ENCODE measurements around the gene TANC1. TPM values are rescaled to one million over a fixed set of nuclear protein-coding genes. Genes with fewer than 3 reads are reported as not detected.

Gene TANC1
- total and polyA plus RNA-seq, 2 donors (not counting 3 experiments of a cell fraction or from before 2014, with no cell fraction given): 58.9 to 99.4 TPM

DNA sequence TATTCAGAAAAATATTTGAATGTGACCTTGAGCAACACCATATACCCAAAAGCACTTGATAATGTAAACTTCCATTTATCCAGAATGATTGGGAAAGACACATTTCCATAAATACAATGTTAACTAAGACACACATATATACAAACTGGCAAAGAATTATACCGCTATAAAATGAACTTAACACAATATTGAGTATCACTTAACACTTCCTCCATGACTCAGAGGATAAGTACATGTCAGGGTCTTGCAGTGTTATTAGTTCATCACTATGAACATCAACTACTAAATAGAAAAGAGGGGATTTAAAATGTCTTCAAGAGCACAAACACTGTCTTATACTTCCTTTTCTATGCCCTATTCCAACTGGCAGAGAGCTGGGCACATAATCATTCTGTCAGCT is 299.5 kb downstream of the TANC1 start:
- no peaks in the 10 kb centered on the region for H3K27me3 ChIP-seq (ENCODE audit: control insufficient read depth in 2 of 2, insufficient read depth in 2 of 2, low read length in 2 of 2)
- H3K27ac ChIP-seq (ENCODE audit: insufficient read depth, low read depth, low read length): no peak overlapping the region
- CTCF ChIA-PET: interaction anchor here (1.4 kb wide), 1 partner anchor 22 kb away, joined by 4 read pairs; no protein-coding TSS in a partner anchor
- dilution Hi-C loops (cut with MboI; ENCODE audit: extremely low pct_ligation_motif_present, low sequenced_read_pairs): no loop called here
- BruUV-seq (replicated peaks): no TSS peak
- H2AFZ ChIP-seq (ENCODE audit: low read depth, low read length): no peak overlapping the region
- intact Hi-C loops (cut with micrococcal nuclease): no loop called here
- peak overlapping the region; percentile 18 for H3K4me2 ChIP-seq (ENCODE audit: insufficient read depth, low read length)
- no peaks in the 10 kb centered on the region for H3K79me2 ChIP-seq (ENCODE audit: control insufficient read depth, insufficient read depth, low read length)
- H4K20me1 ChIP-seq (replicated peaks; ENCODE audit: control insufficient read depth, extremely low read depth, insufficient read depth, low read length): no peaks in the 10 kb centered on the region
- no peaks in the 10 kb centered on the region for H3K9me3 ChIP-seq (replicated peaks; ENCODE audit: control insufficient read depth, insufficient read depth, low read length)
- no peak overlapping the region for H3K4me3 ChIP-seq (replicated peaks in 1 of 3; ENCODE audit: insufficient read depth in 1 of 3, low read depth in 1 of 3, low read length in 3 of 3)
- H3K36me3 ChIP-seq (ENCODE audit: control insufficient read depth in 2 of 2, extremely low read depth in 1 of 2, insufficient read depth in 2 of 2, low read length in 2 of 2): no peaks in the 10 kb centered on the region
- FAIRE-seq (no peak), DNase-seq (ENCODE audit: low read depth, low spot score) (peak; percentile 41)
- peaks cover 7% of the 10 kb centered on the region for H3K4me1 ChIP-seq (ENCODE audit: control insufficient read depth, extremely low read depth, insufficient read depth, low read length)
- TF ChIP-seq, protein P1, sequence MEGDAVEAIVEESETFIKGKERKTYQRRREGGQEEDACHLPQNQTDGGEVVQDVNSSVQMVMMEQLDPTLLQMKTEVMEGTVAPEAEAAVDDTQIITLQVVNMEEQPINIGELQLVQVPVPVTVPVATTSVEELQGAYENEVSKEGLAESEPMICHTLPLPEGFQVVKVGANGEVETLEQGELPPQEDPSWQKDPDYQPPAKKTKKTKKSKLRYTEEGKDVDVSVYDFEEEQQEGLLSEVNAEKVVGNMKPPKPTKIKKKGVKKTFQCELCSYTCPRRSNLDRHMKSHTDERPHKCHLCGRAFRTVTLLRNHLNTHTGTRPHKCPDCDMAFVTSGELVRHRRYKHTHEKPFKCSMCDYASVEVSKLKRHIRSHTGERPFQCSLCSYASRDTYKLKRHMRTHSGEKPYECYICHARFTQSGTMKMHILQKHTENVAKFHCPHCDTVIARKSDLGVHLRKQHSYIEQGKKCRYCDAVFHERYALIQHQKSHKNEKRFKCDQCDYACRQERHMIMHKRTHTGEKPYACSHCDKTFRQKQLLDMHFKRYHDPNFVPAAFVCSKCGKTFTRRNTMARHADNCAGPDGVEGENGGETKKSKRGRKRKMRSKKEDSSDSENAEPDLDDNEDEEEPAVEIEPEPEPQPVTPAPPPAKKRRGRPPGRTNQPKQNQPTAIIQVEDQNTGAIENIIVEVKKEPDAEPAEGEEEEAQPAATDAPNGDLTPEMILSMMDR (IDR thresholded peaks at IDR 0.05; ENCODE audit: extremely low read depth in 1 of 2, insufficient read depth in 1 of 2, low read depth in 1 of 2, low read length in 2 of 2): no peak
- peak; percentile 41 for TF ChIP-seq FOS (IDR thresholded peaks at IDR 0.05; ENCODE audit: borderline replicate concordance, insufficient read depth, low read length)
- no peaks in the 10 kb centered on the region for H3K9me1 ChIP-seq (replicated peaks; ENCODE audit: control insufficient read depth, extremely low read depth, insufficient read depth, low read length)
- H3K9ac ChIP-seq (replicated peaks; ENCODE audit: extremely low read depth, insufficient read depth, low read length): no peak overlapping the region
- POLR2A ChIA-PET: no interaction called here

DNA sequence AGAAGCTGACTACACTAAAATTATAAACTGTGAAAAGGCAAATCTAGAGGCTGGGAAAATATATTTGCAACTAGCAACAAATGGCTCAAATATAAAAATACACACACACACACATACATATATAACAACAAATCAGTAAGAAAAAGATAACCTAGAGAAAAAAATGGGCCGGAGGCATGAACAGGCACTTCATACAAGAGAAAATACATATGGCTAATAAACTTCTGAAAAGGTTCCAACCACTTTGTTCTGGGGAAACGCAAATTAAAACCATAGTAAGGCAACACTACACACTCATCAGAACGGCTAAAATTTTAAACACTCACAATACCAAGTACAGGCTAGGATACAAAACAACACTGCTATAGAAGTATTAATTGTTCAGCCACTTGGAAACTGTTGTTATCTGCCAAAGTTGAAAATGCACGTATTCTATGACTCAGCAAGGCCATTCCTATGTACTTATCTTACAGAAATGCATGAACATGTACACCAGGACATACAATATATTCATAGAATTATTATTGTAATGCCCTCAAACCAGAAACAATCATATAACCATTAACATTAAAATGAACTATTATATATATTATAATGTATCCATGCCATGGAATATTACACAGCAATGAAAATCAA is 302.4 kb downstream of the TANC1 start:
- DNase-seq (ENCODE audit: low read depth, low spot score) (no peak), FAIRE-seq (no peak)
- H3K36me3 ChIP-seq (ENCODE audit: control insufficient read depth in 2 of 2, extremely low read depth in 1 of 2, insufficient read depth in 2 of 2, low read length in 2 of 2): no peaks in the 10 kb centered on the region
- H3K4me2 ChIP-seq (ENCODE audit: insufficient read depth, low read length): no peak overlapping the region
- no peaks in the 10 kb centered on the region for H3K27me3 ChIP-seq (ENCODE audit: control insufficient read depth in 2 of 2, insufficient read depth in 2 of 2, low read length in 2 of 2)
- no peaks in the 10 kb centered on the region for H3K79me2 ChIP-seq (ENCODE audit: control insufficient read depth, insufficient read depth, low read length)
- H3K9me1 ChIP-seq (replicated peaks; ENCODE audit: control insufficient read depth, extremely low read depth, insufficient read depth, low read length): no peaks in the 10 kb centered on the region
- ChIA-PET POLR2A (no interaction called here), CTCF (interaction anchor here (1.0 to 2.1 kb wide), 3 partner anchors 13 to 21 kb away, joined by 3 to 12 read pairs (median 3); no protein-coding TSS in a partner anchor)
- no peaks in the 10 kb centered on the region for H3K9me3 ChIP-seq (replicated peaks; ENCODE audit: control insufficient read depth, insufficient read depth, low read length)
- TF ChIP-seq EZH2 (IDR thresholded peaks at IDR 0.05; ENCODE audit: borderline replicate concordance, low read depth, low read length, severe bottlenecking) (no peak), GATA2 (IDR thresholded peaks at IDR 0.05; ENCODE audit: insufficient read depth, insufficient read length, low read depth, low read length) (no peak), POLR2A (IDR thresholded peaks at IDR 0.05; ENCODE audit: low read depth, low read length) (no peak), MYC (IDR thresholded peaks at IDR 0.05; ENCODE audit: low read depth, low read length) (no peak), JUN (IDR thresholded peaks at IDR 0.05; ENCODE audit: borderline replicate concordance, insufficient read depth, insufficient read length, low read depth) (no peak), FOS (IDR thresholded peaks at IDR 0.05; ENCODE audit: borderline replicate concordance, insufficient read depth, low read length) (no peak), POLR2AphosphoS5 (IDR thresholded peaks at IDR 0.05; ENCODE audit: insufficient read depth, low read depth, low read length) (no peak)
- TF ChIP-seq, protein P1 (IDR thresholded peaks at IDR 0.05; ENCODE audit: extremely low read depth in 1 of 2, insufficient read depth in 1 of 2, low read depth in 1 of 2, low read length in 2 of 2): no peak
- TF ChIP-seq, protein P2, sequence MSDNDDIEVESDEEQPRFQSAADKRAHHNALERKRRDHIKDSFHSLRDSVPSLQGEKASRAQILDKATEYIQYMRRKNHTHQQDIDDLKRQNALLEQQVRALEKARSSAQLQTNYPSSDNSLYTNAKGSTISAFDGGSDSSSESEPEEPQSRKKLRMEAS (IDR thresholded peaks at IDR 0.05; ENCODE audit: insufficient read depth, insufficient read length): no peak
- no peaks in the 10 kb centered on the region for H4K20me1 ChIP-seq (replicated peaks; ENCODE audit: control insufficient read depth, extremely low read depth, insufficient read depth, low read length)
- dilution Hi-C loops (cut with MboI; ENCODE audit: extremely low pct_ligation_motif_present, low sequenced_read_pairs): no loop called here
- intact Hi-C loops (cut with micrococcal nuclease): no loop called here
- BruUV-seq (replicated peaks): no TSS peak
- no peak overlapping the region for H2AFZ ChIP-seq (ENCODE audit: low read depth, low read length)
- H3K27ac ChIP-seq (ENCODE audit: insufficient read depth, low read depth, low read length): no peak overlapping the region
- H3K4me3 ChIP-seq (replicated peaks in 1 of 3; ENCODE audit: insufficient read depth in 1 of 3, low read depth in 1 of 3, low read length in 3 of 3): no peak overlapping the region
- peaks cover 7% of the 10 kb centered on the region for H3K4me1 ChIP-seq (ENCODE audit: control insufficient read depth, extremely low read depth, insufficient read depth, low read length)
- H3K9ac ChIP-seq (replicated peaks; ENCODE audit: extremely low read depth, insufficient read depth, low read length): no peak overlapping the region
